Measurements from ENCODE around the gene CFAP74. TPM values are rescaled to one million over a fixed set of nuclear protein-coding genes. Genes with fewer than 3 reads are reported as not detected.

The CFAP74 gene
- total RNA-seq, 1 donor: not detected

GRCh38 chr1:1921459-1921862 is 82.1 kb downstream of the CFAP74 start:
- TF ChIP-seq CTCF (IDR thresholded peaks at IDR 0.05; ENCODE audit: insufficient read depth, low read length): no peak
- DNase-seq (ENCODE audit: low read depth): no peak
- H3K4me3 ChIP-seq (ENCODE audit: low read depth, low read length): no peak overlapping the region

GRCh38 chr1:1920608-1921458 is 82.8 kb downstream of the CFAP74 start:
- DNase-seq (ENCODE audit: low read depth): no peak
- no peak overlapping the region for H3K4me3 ChIP-seq (ENCODE audit: low read depth, low read length)
- TF ChIP-seq CTCF (IDR thresholded peaks at IDR 0.05; ENCODE audit: insufficient read depth, low read length): no peak

- no peak for DNase-seq (ENCODE audit: low read depth)
- TF ChIP-seq CTCF (IDR thresholded peaks at IDR 0.05; ENCODE audit: insufficient read depth, low read length): no peak
- no peak overlapping the region for H3K4me3 ChIP-seq (ENCODE audit: low read depth, low read length)
Measured at GRCh38 chr1:1920057-1920607, 83.5 kb downstream of the CFAP74 start.

DNA sequence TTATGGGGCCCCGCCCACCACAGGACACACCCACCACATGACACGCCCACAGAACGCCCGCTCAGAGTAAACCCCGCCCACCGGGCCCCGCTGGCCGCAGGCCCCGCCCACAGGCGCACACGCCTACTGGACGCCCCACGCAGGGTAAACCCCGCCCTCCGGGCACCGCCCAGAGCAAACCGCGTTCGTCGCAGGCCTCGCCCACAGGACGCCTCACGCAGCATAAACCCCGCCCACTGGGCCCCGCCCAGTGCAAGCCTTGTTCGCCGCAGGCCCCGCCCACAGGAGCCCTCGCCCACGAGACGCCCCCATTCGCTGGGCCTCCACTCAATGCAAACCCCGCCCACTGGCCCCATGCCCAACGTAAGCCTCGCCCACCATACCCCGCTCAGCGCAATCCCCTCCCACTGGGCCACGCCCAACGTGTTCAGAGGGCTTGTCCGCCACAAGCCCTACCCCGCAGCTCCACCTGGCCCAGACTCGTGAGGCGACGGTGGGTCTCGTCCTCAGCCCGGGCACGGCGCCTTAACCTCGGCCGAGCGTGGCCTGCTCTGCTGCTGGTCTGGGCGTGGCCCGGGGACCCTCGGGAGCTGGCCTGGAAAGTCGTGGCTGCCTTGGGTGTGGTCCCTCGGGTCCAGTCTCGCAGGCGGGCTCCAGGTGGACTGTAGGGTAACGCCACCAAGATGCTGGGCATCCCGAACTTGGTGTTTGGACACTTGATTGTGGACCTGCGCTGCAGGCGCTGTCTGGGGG is 84.1 kb downstream of the CFAP74 start:
- DNase-seq (ENCODE audit: low read depth): peak; percentile 93
- peak overlapping the region; percentile 48 for H3K4me3 ChIP-seq (ENCODE audit: low read depth, low read length)
- TF ChIP-seq CTCF (IDR thresholded peaks at IDR 0.05; ENCODE audit: insufficient read depth, low read length): no peak

DNA sequence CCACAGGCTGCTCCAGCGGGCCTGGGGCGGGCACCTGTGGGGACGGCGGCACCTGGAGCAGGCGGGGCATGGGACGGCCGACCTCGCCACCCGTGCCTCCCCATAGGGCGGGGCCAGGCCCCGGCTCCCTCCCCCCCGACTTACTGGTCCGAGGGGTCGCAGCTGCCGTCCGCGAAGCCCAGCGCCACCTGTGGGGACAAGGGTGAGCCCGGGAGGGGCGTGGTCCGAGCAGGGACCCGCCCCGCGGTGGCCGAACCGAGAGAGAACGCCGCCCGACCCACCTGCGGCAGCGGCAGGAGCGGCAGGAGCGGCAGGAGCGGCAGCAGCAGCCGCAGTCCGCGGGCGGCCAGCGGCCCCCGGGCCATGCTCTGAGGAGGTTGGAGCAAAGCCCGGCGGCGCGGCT is 84.7 kb downstream of the CFAP74 start, which contains the start of gene TMEM52:
TSS of gene TMEM52 (minus strand) at position 379 of the 403 bp plus-strand sequence. CDS start at position 365, 14 bp downstream.
- peak within 1 kb of the TSS; percentile 54 for H3K4me3 ChIP-seq (ENCODE audit: low read depth, low read length)
- DNase-seq (ENCODE audit: low read depth): no peak
- no peak for TF ChIP-seq CTCF (IDR thresholded peaks at IDR 0.05; ENCODE audit: insufficient read depth, low read length)

DNA sequence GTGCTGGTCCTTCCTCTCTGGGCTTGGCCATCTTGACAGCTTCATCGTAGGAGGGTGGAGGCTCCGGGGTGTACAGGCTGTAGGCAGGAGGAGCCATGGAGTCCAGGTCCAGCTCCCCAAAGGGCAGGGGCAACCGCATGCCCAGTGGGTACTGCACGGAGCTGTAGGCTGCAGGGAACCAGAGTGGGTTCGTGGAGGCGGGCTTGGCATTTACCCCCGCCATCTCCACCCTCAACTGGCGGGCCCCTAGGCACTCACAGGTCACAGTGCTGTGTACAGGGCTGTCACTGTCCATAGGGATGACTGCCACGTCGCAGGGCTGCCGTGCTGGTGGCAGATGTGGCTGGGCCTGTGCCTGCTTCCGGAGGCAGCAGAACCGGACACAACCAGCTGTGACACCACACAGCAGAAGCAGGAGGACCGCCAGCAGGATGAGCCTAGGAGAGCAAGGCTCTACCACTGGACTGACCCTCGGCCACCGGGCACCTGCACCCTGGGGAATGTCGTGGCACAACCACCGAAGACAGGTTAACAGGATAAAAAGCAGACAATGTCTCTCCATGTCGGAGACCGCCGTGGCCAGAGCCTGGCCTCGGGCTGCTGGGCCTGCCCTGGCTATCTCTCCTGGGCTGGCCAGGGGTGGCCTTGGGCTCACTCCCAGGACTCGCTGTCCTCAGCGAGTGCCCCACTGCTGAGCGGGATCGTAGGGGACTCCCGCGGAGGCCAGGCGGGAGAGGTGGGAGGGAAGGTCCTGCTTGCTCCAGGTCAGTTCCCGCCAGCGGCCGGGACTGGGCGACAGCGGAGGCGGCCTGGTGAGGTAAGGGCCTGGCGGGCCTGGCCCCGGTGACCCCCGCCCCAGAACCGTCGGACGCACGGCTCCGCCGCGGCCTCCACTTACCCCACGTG is 85.3 kb downstream of the CFAP74 start:
- DNase-seq (ENCODE audit: low read depth): no peak
- no peak for TF ChIP-seq CTCF (IDR thresholded peaks at IDR 0.05; ENCODE audit: insufficient read depth, low read length)
- H3K4me3 ChIP-seq (ENCODE audit: low read depth, low read length): peak overlapping the region; percentile 54
